Mucosa of rectum (tissue), 2 donors: ENCODE data around the gene HRK.

Experiments
- H3K27ac ChIP-seq, 2 donors: one replicate each; pipeline ENCODE4 v1.7.0; 2013; ENCODE audit warnings: inconsistent platforms in 2 of 2, low read depth in 2 of 2, low read length in 2 of 2
- H3K27me3 ChIP-seq, 2 donors: one replicate each; pipeline ENCODE4 v1.7.0; 2013; ENCODE audit warnings: low read length in 2 of 2; ENCODE audit not compliant: control insufficient read depth in 2 of 2, insufficient read depth in 2 of 2
- H3K36me3 ChIP-seq, 2 donors: one replicate each; pipeline ENCODE4 v1.7.0; 2013; ENCODE audit warnings: low read length in 2 of 2; ENCODE audit not compliant: control insufficient read depth in 2 of 2, insufficient read depth in 2 of 2
- H3K4me1 ChIP-seq, 2 donors: one replicate each; pipeline ENCODE4 v1.7.0; 2013; ENCODE audit warnings: low read length in 2 of 2, mild to moderate bottlenecking in 1 of 2; ENCODE audit not compliant: control insufficient read depth in 2 of 2, insufficient read depth in 2 of 2
- H3K4me3 ChIP-seq, 2 donors: one replicate each; pipeline ENCODE4 v1.7.0; 2013; ENCODE audit warnings: low read length in 2 of 2
- H3K9ac ChIP-seq, 2 donors: one replicate each; pipeline ENCODE4 v1.7.0; 2013; ENCODE audit warnings: low read length in 2 of 2, low read depth in 1 of 2, mild to moderate bottlenecking in 1 of 2
- H3K9me3 ChIP-seq, 2 donors: one replicate each; pipeline ENCODE4 v1.7.0; 2013; ENCODE audit warnings: low read length in 2 of 2; ENCODE audit not compliant: control insufficient read depth in 2 of 2
- donor health status: healthy.
- donor health status: Normal muscosa, but diverticular disease.

Gene HRK

GRCh38 chr12:116855744-116856470, 25.3 kb downstream of the HRK start:
- H3K4me1 ChIP-seq, result peaks cover 8 to 14% of the 10 kb centered on the region in 2 donors
- H3K27me3 ChIP-seq, result no peaks in the 10 kb centered on the region
- H3K9ac ChIP-seq, result peak overlapping the region in 1 of 2 donors; percentile 42
- H3K9me3 ChIP-seq, result no peaks in the 10 kb centered on the region
- no peaks in the 10 kb centered on the region for H3K36me3 ChIP-seq
- H3K4me3 ChIP-seq, result no peak overlapping the region
- H3K27ac ChIP-seq, result peak overlapping the region; percentile 71 to 82

GRCh38 chr12:116853507-116853906, 27.7 kb downstream of the HRK start:
- Histone ChIP-seq H3K4me3 (no peak overlapping the region), H3K4me1 (peaks cover 8 to 14% of the 10 kb centered on the region in 2 donors), H3K9ac (no peak overlapping the region), H3K27ac (no peak overlapping the region), H3K27me3 (no peaks in the 10 kb centered on the region), H3K36me3 (no peaks in the 10 kb centered on the region), H3K9me3 (no peaks in the 10 kb centered on the region)

- H3K4me3 ChIP-seq, result no peak overlapping the region
- peaks cover 8 to 12% of the 10 kb centered on the region in 2 donors for H3K4me1 ChIP-seq
- H3K27me3 ChIP-seq, result no peaks in the 10 kb centered on the region
- no peaks in the 10 kb centered on the region for H3K36me3 ChIP-seq
- H3K27ac ChIP-seq, result no peak overlapping the region
- H3K9ac ChIP-seq, result no peak overlapping the region
- H3K9me3 ChIP-seq, result no peaks in the 10 kb centered on the region
Observed at GRCh38 chr12:116852303-116852702, 28.9 kb downstream of the HRK start.

GRCh38 chr12:116849216-116849615, 32.0 kb downstream of the HRK start:
- Histone ChIP-seq H3K27ac (no peak overlapping the region), H3K4me1 (no peaks in the 10 kb centered on the region), H3K4me3 (no peak overlapping the region), H3K27me3 (no peaks in the 10 kb centered on the region), H3K9me3 (no peaks in the 10 kb centered on the region), H3K36me3 (no peaks in the 10 kb centered on the region), H3K9ac (no peak overlapping the region)

GRCh38 chr12:116843085-116843484, 38.2 kb downstream of the HRK start:
- Histone ChIP-seq H3K4me1 (no peaks in the 10 kb centered on the region), H3K4me3 (no peak overlapping the region), H3K27ac (no peak overlapping the region), H3K9me3 (no peaks in the 10 kb centered on the region), H3K36me3 (no peaks in the 10 kb centered on the region), H3K27me3 (no peaks in the 10 kb centered on the region), H3K9ac (no peak overlapping the region)

- H3K27ac ChIP-seq, result no peak overlapping the region
- H3K9me3 ChIP-seq, result no peaks in the 10 kb centered on the region
- H3K36me3 ChIP-seq, result no peaks in the 10 kb centered on the region
- H3K4me1 ChIP-seq, result no peaks in the 10 kb centered on the region
- no peak overlapping the region for H3K4me3 ChIP-seq
- H3K27me3 ChIP-seq, result no peaks in the 10 kb centered on the region
- H3K9ac ChIP-seq, result no peak overlapping the region
Observed at GRCh38 chr12:116839287-116839830, 41.9 kb downstream of the HRK start.

- H3K4me1 ChIP-seq, result no peaks in the 10 kb centered on the region
- H3K27me3 ChIP-seq, result no peaks in the 10 kb centered on the region
- H3K4me3 ChIP-seq, result no peak overlapping the region
- H3K9me3 ChIP-seq, result no peaks in the 10 kb centered on the region
- no peak overlapping the region for H3K27ac ChIP-seq
- no peak overlapping the region for H3K9ac ChIP-seq
- no peaks in the 10 kb centered on the region for H3K36me3 ChIP-seq
Observed at GRCh38 chr12:116838365-116838764, 42.9 kb downstream of the HRK start.

- no peaks in the 10 kb centered on the region for H3K9me3 ChIP-seq
- no peaks in the 10 kb centered on the region for H3K4me1 ChIP-seq
- no peaks in the 10 kb centered on the region for H3K27me3 ChIP-seq
- H3K27ac ChIP-seq, result no peak overlapping the region
- no peak overlapping the region for H3K4me3 ChIP-seq
- H3K9ac ChIP-seq, result no peak overlapping the region
- no peaks in the 10 kb centered on the region for H3K36me3 ChIP-seq
Observed at GRCh38 chr12:116837097-116837496, 44.1 kb downstream of the HRK start.

GRCh38 chr12:116835484-116835883, 45.8 kb downstream of the HRK start:
- H3K27ac ChIP-seq, result no peak overlapping the region
- H3K4me3 ChIP-seq, result no peak overlapping the region
- H3K27me3 ChIP-seq, result no peaks in the 10 kb centered on the region
- no peak overlapping the region for H3K9ac ChIP-seq
- H3K36me3 ChIP-seq, result no peaks in the 10 kb centered on the region
- H3K9me3 ChIP-seq, result no peaks in the 10 kb centered on the region
- no peaks in the 10 kb centered on the region for H3K4me1 ChIP-seq

GRCh38 chr12:116833474-116833873, 47.8 kb downstream of the HRK start:
- Histone ChIP-seq H3K27ac (no peak overlapping the region), H3K9me3 (no peaks in the 10 kb centered on the region), H3K36me3 (no peaks in the 10 kb centered on the region), H3K4me1 (no peaks in the 10 kb centered on the region), H3K27me3 (no peaks in the 10 kb centered on the region), H3K4me3 (no peak overlapping the region), H3K9ac (no peak overlapping the region)
